OCI-LY1 (cell line): ENCODE data around the gene CRADD.

Experiments
- CTCF ChIP-seq: fragments of 200-600 bp; sonication (generic), shearing (Covaris generic); IDR thresholded peaks from 2 replicates; pipeline ENCODE4 v1.5.1; 2017; ENCODE audit warnings: mild to moderate bottlenecking, antibody characterized with exemption, low read length, moderate library complexity, mixed read lengths
- EZH2 ChIP-seq: fragments of 200-600 bp; sonication (generic), shearing (Covaris generic); IDR thresholded peaks from 2 replicates; pipeline ENCODE4 v1.8.0; 2017; ENCODE audit warnings: borderline replicate concordance, mixed run types, mild to moderate bottlenecking, antibody characterized with exemption, low read length, moderate library complexity, mixed read lengths

GRCh38 chr12:93632383-93632782 lies 44.8 kb upstream of the CRADD start:
- TF ChIP-seq CTCF (no peak), EZH2 (no peak)
